ENCODE data around the gene TRAPPC2. TPM values are rescaled to one million over a fixed set of nuclear protein-coding genes. Genes with fewer than 3 reads are reported as not detected.
A peak's percentile ranks its signal among the peaks of the same experiment; 100 is the strongest.

TRAPPC2 gene
- total and polyA plus RNA-seq, 9 of the 15 experiments (the other 6 are each of a cell fraction or from before 2014, with no cell fraction given) = 10.3 to 30.6 (median 18.6) TPM

DNA sequence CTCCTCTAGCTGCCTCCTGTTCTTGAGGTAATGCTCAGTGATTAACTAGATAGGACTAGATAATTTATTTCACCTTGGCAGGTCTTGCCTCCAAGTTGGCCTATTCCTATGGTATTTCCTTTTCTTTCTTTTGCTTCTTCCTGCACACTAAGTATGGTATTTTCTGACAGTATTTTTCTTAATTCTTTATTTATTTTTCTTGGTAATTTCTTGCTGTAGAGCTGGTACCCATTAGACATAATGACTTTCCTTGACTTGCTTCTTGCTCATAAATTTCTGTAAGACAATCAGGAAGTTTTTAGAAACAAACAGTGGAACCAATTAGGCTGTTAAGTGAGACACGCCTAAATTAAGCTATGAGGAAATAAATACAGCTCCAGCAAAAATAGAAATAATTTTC, 36.0 kb downstream of the TRAPPC2 start:
- Histone ChIP-seq H3K27ac (ENCODE audit: extremely low read depth, low read depth, low read length) (peak overlapping the region; percentile 24; the same call in 1 of the 3 replicates), H3K9ac (ENCODE audit: insufficient read depth in 1 of 2, low read depth in 2 of 2, low read length in 2 of 2) (no peak overlapping the region), H2AFZ (ENCODE audit: low read depth, low read length) (no peak overlapping the region), H3K4me2 (ENCODE audit: insufficient read depth, low read length) (no peak overlapping the region), H4K20me1 (replicated peaks; ENCODE audit: control insufficient read depth, insufficient read depth, low read length) (peaks cover 17% of the 10 kb centered on the region; the same call in 1 of the 2 replicates), H3K9me1 (ENCODE audit: control insufficient read depth, insufficient read depth, low read length) (no peaks in the 10 kb centered on the region), H3K27me3 (ENCODE audit: control insufficient read depth in 2 of 2, insufficient read depth in 2 of 2, low read length in 2 of 2) (no peaks in the 10 kb centered on the region), H3K4me1 (replicated peaks in 1 of 2; ENCODE audit: control insufficient read depth in 2 of 2, insufficient read depth in 2 of 2, low read length in 2 of 2) (peaks cover 4 to 44% of the 10 kb centered on the region in 2 experiments), H3K79me2 (ENCODE audit: control insufficient read depth, insufficient read depth, low read length) (peaks cover 95% of the 10 kb centered on the region), H3K4me3 (no peak overlapping the region), H3K36me3 (ENCODE audit: control insufficient read depth, insufficient read depth, low read length) (peaks cover 21% of the 10 kb centered on the region; the same call in 2 of the 3 replicates), H3K9me3 (replicated peaks; ENCODE audit: control insufficient read depth, insufficient read depth, low read depth, low read length) (no peaks in the 10 kb centered on the region)
- no peak for FAIRE-seq
- POLR2A ChIA-PET = interaction anchor here (1.0 to 1.5 kb wide), 5 partner anchors 11 to 53 kb away, joined by 3 to 6 read pairs (median 3); no protein-coding TSS in a partner anchor
- no TSS peak for BruUV-seq (replicated peaks)
- CTCF ChIA-PET (ENCODE audit: low intra/inter-chr PET ratio) = no interaction called here
- intact Hi-C loops (cut with micrococcal nuclease) (loop anchor here (5.0 kb wide), 1 partner anchor 34 kb away; the partner anchor contains the start of genes OFD1 and TRAPPC2), in situ Hi-C loops (cut with MboI) (no loop called here)
- DNase-seq (ENCODE audit: extremely low read depth in 1 of 4, low spot score in 3 of 4) = no peak
- ATAC-seq = no peak
- peak; percentile 10 for TF ChIP-seq MEIS2 (IDR thresholded peaks at IDR 0.05; ENCODE audit: partially characterized antibody)
- TF ChIP-seq MEF2A (IDR thresholded peaks at IDR 0.05; ENCODE audit: control insufficient read depth, low read depth, low read length) = no peak
- no peak for TF ChIP-seq YY1 (IDR thresholded peaks at IDR 0.05; ENCODE audit: borderline replicate concordance in 1 of 3, control insufficient read depth in 1 of 3, extremely low read depth in 1 of 3, insufficient read depth in 3 of 3, insufficient read length in 1 of 3, insufficient replicate concordance in 2 of 3, low read depth in 1 of 3, low read length in 2 of 3)
- 73% methylated on average over 1 of the region's 1 CpG for WGBS (ENCODE audit: insufficient coverage, low coverage, missing lambda C conversion rate)

DNA sequence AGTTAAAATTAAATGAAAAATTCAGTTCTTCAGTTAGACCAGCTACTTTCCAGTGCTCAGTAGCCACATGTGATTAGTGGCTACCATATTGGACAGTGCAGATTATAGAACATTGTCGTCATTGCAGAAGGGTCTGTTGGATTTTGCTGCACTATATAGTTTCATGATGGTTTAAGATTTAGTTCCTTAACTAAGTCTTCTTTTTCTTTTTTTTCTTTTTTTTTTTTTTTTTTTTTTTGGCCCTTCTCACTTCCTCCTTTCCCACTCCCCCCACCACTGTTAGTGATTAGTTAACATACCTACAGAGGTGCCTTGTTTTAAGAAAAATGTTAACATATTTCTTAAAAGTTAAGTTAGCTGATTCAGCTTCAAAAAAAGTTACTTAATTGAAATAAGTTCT, 36.4 kb downstream of the TRAPPC2 start:
- Histone ChIP-seq H3K27ac (ENCODE audit: extremely low read depth, low read depth, low read length) (peak overlapping the region; percentile 39; the same call in 1 of the 3 replicates), H3K9me1 (ENCODE audit: control insufficient read depth, insufficient read depth, low read length) (no peaks in the 10 kb centered on the region), H3K4me1 (replicated peaks in 1 of 2; ENCODE audit: control insufficient read depth in 2 of 2, insufficient read depth in 2 of 2, low read length in 2 of 2) (peaks cover 4 to 47% of the 10 kb centered on the region in 2 experiments), H3K9me3 (replicated peaks; ENCODE audit: control insufficient read depth, insufficient read depth, low read depth, low read length) (no peaks in the 10 kb centered on the region), H3K4me2 (ENCODE audit: insufficient read depth, low read length) (no peak overlapping the region), H3K4me3 (no peak overlapping the region), H3K9ac (ENCODE audit: insufficient read depth in 1 of 2, low read depth in 2 of 2, low read length in 2 of 2) (no peak overlapping the region), H3K27me3 (ENCODE audit: control insufficient read depth in 2 of 2, insufficient read depth in 2 of 2, low read length in 2 of 2) (no peaks in the 10 kb centered on the region), H4K20me1 (replicated peaks; ENCODE audit: control insufficient read depth, insufficient read depth, low read length) (peaks cover 20% of the 10 kb centered on the region; the same call in 1 of the 2 replicates), H3K79me2 (ENCODE audit: control insufficient read depth, insufficient read depth, low read length) (peaks cover 95% of the 10 kb centered on the region), H2AFZ (ENCODE audit: low read depth, low read length) (no peak overlapping the region), H3K36me3 (ENCODE audit: control insufficient read depth, insufficient read depth, low read length) (peaks cover 20% of the 10 kb centered on the region; the same call in 1 of the 3 replicates)
- WGBS (ENCODE audit: insufficient coverage, low coverage, missing lambda C conversion rate) = 25% methylated on average over 1 of the region's 1 CpG
- TF ChIP-seq, protein P1, sequence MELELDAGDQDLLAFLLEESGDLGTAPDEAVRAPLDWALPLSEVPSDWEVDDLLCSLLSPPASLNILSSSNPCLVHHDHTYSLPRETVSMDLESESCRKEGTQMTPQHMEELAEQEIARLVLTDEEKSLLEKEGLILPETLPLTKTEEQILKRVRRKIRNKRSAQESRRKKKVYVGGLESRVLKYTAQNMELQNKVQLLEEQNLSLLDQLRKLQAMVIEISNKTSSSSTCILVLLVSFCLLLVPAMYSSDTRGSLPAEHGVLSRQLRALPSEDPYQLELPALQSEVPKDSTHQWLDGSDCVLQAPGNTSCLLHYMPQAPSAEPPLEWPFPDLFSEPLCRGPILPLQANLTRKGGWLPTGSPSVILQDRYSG (tag; conservative IDR thresholded peaks at IDR 0.05; ENCODE audit: low read depth) = no peak
- 0 out of 2 replicates have a peak, but pooled peaks have one; percentile 14 for TF ChIP-seq SPI1 (IDR thresholded peaks at IDR 0.05; ENCODE audit: borderline replicate concordance, low read depth, low read length)
- intact Hi-C loops (cut with micrococcal nuclease) = loop anchor here (5.0 kb wide), 1 partner anchor 34 kb away; the partner anchor contains the start of genes OFD1 and TRAPPC2
- DNase-seq (ENCODE audit: extremely low read depth in 1 of 4, low spot score in 3 of 4) (no peak), ATAC-seq (no peak), FAIRE-seq (no peak)
- in situ Hi-C loops (cut with MboI) = no loop called here
- ChIA-PET POLR2A (interaction anchor here (0.6 to 2.1 kb wide), 5 partner anchors 10 to 290 kb away, joined by 3 to 6 read pairs (median 3); partner anchors contain the start of gene RAB9A), CTCF (ENCODE audit: low intra/inter-chr PET ratio) (no interaction called here)
- BruUV-seq (replicated peaks) = no TSS peak

Data from K562 (cell line).